ENCODE measurements around the gene VPS35L. TPM values are rescaled to one million over a fixed set of nuclear protein-coding genes. Genes with fewer than 3 reads are reported as not detected.

The VPS35L gene
- total and polyA plus RNA-seq, 10 of the 15 experiments (the other 5 are each of a cell fraction or from before 2014, with no cell fraction given), result 14.9 to 44.1 (median 26.3) TPM

GRCh38 chr16:19521471-19522396 is 33.8 kb upstream of the VPS35L start, which contains the start of gene GDE1:
GDE1 (minus strand) TSS chr16:19522098; CDS start chr16:19521964, 134 bp downstream.
- under 1% methylated on average over 52 of the region's 62 CpGs for WGBS (ENCODE audit: insufficient coverage, insufficient replicate concordance, low lambda C conversion rate, missing lambda C conversion rate)
- H4K20me1 ChIP-seq (ENCODE audit: control insufficient read depth, insufficient read depth), result no peaks in the 10 kb centered on the region
- H3K79me2 ChIP-seq (ENCODE audit: control insufficient read depth, insufficient read depth, low read length), result peaks cover 66% of the 10 kb centered on the region
- peak within 1 kb of the TSS; percentile 83 for H3K9ac ChIP-seq (ENCODE audit: control insufficient read depth, insufficient read depth, low read length)
- CTCF ChIA-PET, result interaction anchor here (0.7 to 4.5 kb wide), 2 partner anchors 19 to 308 kb away, joined by 4 to 23 read pairs; no protein-coding TSS in a partner anchor
- H3K4me1 ChIP-seq (ENCODE audit: control insufficient read depth, insufficient read depth, low read length), result peaks cover 14% of the 10 kb centered on the region
- ATAC-seq (peak; percentile 77), FAIRE-seq (peak; percentile 70), DNase-seq (ENCODE audit: low read depth, low spot score) (peak; percentile 64)
- in situ Hi-C loops (cut with MboI), result loop anchor here (10.0 kb wide), 1 partner anchor 727 kb away; the partner anchor contains the start of gene RPS15A
- RAD21 ChIA-PET (ENCODE audit: unreplicated experiment), result interaction anchor here (2.1 kb wide), 1 partner anchor 34 kb away, joined by 9 read pairs; the partner anchor contains the start of gene VPS35L
- SMC1A ChIA-PET (ENCODE audit: uncharacterized antibody, unreplicated experiment), result interaction anchor here (0.7 to 1.4 kb wide), 2 partner anchors 11 to 34 kb away, joined by 3 read pairs; partner anchors contain the start of gene VPS35L
- peaks cover 0 to 4% of the 10 kb centered on the region in 2 experiments; a peak in 2 of 4 replicates for H3K36me3 ChIP-seq (ENCODE audit: control insufficient read depth in 2 of 2, insufficient read depth in 2 of 2, low read length in 1 of 2)
- no peaks in the 10 kb centered on the region for H3K9me3 ChIP-seq (replicated peaks; ENCODE audit: control insufficient read depth, insufficient read depth, low read length)
- BruUV-seq (replicated peaks), result no TSS peak
- H3K4me2 ChIP-seq (ENCODE audit: control insufficient read depth, insufficient read depth), result peak within 1 kb of the TSS; percentile 90
- peak within 1 kb of the TSS; percentile 81 for H3K4me3 ChIP-seq
- H2AFZ ChIP-seq (ENCODE audit: control insufficient read depth, low read depth, low read length), result peak within 1 kb of the TSS; percentile 87
- H3K27me3 ChIP-seq (replicated peaks in 1 of 2; ENCODE audit: control insufficient read depth in 2 of 2, insufficient read depth in 2 of 2, low read length in 1 of 2), result no peaks in the 10 kb centered on the region
- intact Hi-C loops (cut with micrococcal nuclease; ENCODE audit: unreplicated experiment), result loop anchor here (5.0 kb wide), 1 partner anchor 454 kb away; the partner anchor contains the start of gene COQ7
- POLR2A ChIA-PET, result interaction anchor here (0.7 to 2.1 kb wide), 3 partner anchors 9 to 36 kb away, joined by 3 to 6 read pairs (median 3); partner anchors contain the start of gene VPS35L
- peak within 1 kb of the TSS; percentile 74 for H3K27ac ChIP-seq (ENCODE audit: control insufficient read depth, insufficient read depth)
- TF ChIP-seq PBX3 (IDR thresholded peaks at IDR 0.05; ENCODE audit: insufficient replicate concordance, low read depth, low read length), result no peak
- TF ChIP-seq RELA (IDR thresholded peaks at IDR 0.05; ENCODE audit: borderline replicate concordance, partially characterized antibody), result no peak
- TF ChIP-seq ZZZ3 (IDR thresholded peaks at IDR 0.05; ENCODE audit: control insufficient read depth, insufficient read length, low read depth), result no peak
- peak; percentile 86; the same call in 1 of the 2 replicates for TF ChIP-seq RB1 (IDR thresholded peaks at IDR 0.05; ENCODE audit: borderline replicate concordance)
- no peak for TF ChIP-seq CHD4 (IDR thresholded peaks at IDR 0.05)
- TF ChIP-seq RAD21 (IDR thresholded peaks at IDR 0.05; ENCODE audit: insufficient read depth, low read depth, low read length), result no peak
- no peak for TF ChIP-seq MTA3 (IDR thresholded peaks at IDR 0.05; ENCODE audit: borderline replicate concordance, low read length)
- no peak for TF ChIP-seq NFIC (IDR thresholded peaks at IDR 0.05; ENCODE audit: low read depth, low read length)
- 0 out of 2 replicates have a peak, but pooled peaks have one; percentile 14 for TF ChIP-seq HCFC1 (IDR thresholded peaks at IDR 0.05; ENCODE audit: low read length)
- TF ChIP-seq BCLAF1 (IDR thresholded peaks at IDR 0.05), result no peak
- TF ChIP-seq ZNF24 (IDR thresholded peaks at IDR 0.05), result no peak
- TF ChIP-seq GATAD2B (conservative IDR thresholded peaks at IDR 0.05; ENCODE audit: low read depth), result peak; percentile 84
- TF ChIP-seq CHD1 (IDR thresholded peaks at IDR 0.05; ENCODE audit: low read depth, low read length), result no peak
- TF ChIP-seq CBFB (IDR thresholded peaks at IDR 0.05; ENCODE audit: low read depth), result no peak
- no peak for TF ChIP-seq ZNF384 (IDR thresholded peaks at IDR 0.05; ENCODE audit: borderline replicate concordance, low read depth, low read length)
- TF ChIP-seq MYC (IDR thresholded peaks at IDR 0.05; ENCODE audit: insufficient read depth, insufficient read length, insufficient replicate concordance, low read length, severe bottlenecking), result no peak
- TF ChIP-seq ELK1 (IDR thresholded peaks at IDR 0.05; ENCODE audit: low read depth, low read length), result no peak
